AG10803 (cell line): Measurements from ENCODE around the gene NDC1.

Experiments used
- DNase-seq: peaks from one replicate; pipeline ENCODE4 v3.0.0; 2010; ENCODE audit warnings: low read depth
- H3K4me3 ChIP-seq: 2 replicates; pipeline ENCODE4 v1.5.1; 2011; ENCODE audit warnings: mild to moderate bottlenecking, low read length, control low read depth
- CTCF ChIP-seq: conservative IDR thresholded peaks from 2 replicates; pipeline ENCODE4 v1.5.1; 2011; ENCODE audit warnings: mild to moderate bottlenecking, low read length, control low read depth, inconsistent platforms

The NDC1 gene

GRCh38 chr1:53783056-53783455, 55.0 kb downstream of the NDC1 start:
- no peak for TF ChIP-seq CTCF
- H3K4me3 ChIP-seq: no peak overlapping the region
- DNase-seq: peak; percentile 15

- H3K4me3 ChIP-seq: no peak overlapping the region
- DNase-seq: peak; percentile 80
- TF ChIP-seq CTCF: no peak
Observed at GRCh38 chr1:53781654-53782053, 56.4 kb downstream of the NDC1 start.

- no peak overlapping the region for H3K4me3 ChIP-seq
- TF ChIP-seq CTCF: no peak
- no peak for DNase-seq
Observed at GRCh38 chr1:53777272-53777671, 60.8 kb downstream of the NDC1 start.

- H3K4me3 ChIP-seq: no peak overlapping the region
- peak; percentile 94 for DNase-seq
- TF ChIP-seq CTCF: no peak
Observed at GRCh38 chr1:53771648-53772047, 66.4 kb downstream of the NDC1 start.

GRCh38 chr1:53769780-53770179, 68.3 kb downstream of the NDC1 start:
- no peak overlapping the region for H3K4me3 ChIP-seq
- no peak for TF ChIP-seq CTCF
- DNase-seq: peak; percentile 71

GRCh38 chr1:53769184-53769583, 68.9 kb downstream of the NDC1 start:
- no peak for TF ChIP-seq CTCF
- H3K4me3 ChIP-seq: no peak overlapping the region
- no peak for DNase-seq

GRCh38 chr1:53766831-53767405, 71.2 kb downstream of the NDC1 start:
- H3K4me3 ChIP-seq: peak overlapping the region; percentile 46
- DNase-seq: peak; percentile 62
- TF ChIP-seq CTCF: no peak
